Fibroblast of skin of scalp (primary cell): ENCODE measurements around the gene TBX5.

Experiments
- DNase-seq: peaks from one replicate; pipeline ENCODE4 v3.0.0-alpha.2; 2013

The TBX5 gene

DNA sequence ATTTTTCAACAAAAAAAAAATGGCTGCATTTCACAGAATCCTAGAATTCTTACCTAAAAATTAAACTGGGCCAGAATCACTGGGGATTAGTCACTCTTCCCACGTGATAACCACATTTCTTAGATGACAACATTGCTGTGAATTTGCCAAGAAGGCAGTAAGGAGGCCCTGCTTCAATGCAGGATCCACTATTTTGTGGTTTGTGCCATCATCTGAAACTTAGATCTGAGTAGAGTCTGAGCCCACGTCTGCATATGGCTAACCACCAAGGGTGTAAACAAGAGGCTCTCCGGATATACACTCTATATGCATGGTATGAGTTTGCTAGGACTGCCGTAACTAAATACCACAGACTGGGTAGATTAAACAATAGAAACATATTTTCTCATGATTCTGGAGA, 24.4 kb upstream of the TBX5 start:
- peak; percentile 11 for DNase-seq

DNA sequence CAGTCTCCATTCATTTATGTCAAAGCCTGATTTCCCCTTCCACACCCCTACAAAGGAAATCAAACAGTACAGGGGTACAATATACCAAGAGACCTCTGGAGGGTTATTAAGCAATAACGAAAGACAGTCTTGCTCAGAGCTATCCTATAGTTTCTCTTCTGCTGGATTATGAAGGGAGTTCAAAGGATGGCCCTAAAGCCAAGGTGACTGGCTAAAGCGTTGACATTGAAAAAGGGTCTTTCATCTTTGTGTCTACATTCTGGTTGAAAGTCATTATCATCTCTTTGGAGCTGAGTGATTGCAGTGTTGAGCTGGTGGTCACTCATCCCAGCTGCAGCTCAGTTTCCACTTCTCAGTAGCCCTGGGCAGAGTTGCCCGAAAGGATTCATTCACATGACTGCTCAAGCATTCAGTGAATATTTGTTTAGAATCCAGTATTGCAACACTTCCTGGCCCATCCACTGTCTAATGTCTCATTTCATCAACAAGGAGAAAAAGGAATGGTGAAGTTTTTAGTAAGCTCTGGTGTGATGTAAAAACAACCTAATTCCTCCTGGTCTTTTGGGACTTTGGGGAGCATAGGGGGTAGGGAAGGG, 19.2 kb upstream of the TBX5 start:
- no peak for DNase-seq

DNA sequence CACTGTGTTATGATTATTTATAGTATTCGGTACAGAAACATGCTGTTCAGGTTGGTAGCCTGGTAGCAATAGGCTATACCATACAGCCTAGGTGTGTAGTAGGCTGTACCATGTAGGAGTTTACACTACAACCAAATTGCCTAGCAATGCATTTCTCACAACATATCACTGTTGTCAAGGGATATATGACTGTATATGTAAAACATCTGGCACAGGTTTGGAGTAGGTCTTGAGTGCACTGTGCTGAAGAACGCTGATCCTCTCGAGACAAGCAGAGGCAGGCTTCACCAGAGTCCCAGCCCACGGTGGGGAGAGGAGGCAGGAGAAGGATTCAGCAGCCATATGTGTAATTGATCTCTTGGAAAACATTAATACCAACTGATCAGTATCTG, 15.0 kb upstream of the TBX5 start:
- no peak for DNase-seq

DNA sequence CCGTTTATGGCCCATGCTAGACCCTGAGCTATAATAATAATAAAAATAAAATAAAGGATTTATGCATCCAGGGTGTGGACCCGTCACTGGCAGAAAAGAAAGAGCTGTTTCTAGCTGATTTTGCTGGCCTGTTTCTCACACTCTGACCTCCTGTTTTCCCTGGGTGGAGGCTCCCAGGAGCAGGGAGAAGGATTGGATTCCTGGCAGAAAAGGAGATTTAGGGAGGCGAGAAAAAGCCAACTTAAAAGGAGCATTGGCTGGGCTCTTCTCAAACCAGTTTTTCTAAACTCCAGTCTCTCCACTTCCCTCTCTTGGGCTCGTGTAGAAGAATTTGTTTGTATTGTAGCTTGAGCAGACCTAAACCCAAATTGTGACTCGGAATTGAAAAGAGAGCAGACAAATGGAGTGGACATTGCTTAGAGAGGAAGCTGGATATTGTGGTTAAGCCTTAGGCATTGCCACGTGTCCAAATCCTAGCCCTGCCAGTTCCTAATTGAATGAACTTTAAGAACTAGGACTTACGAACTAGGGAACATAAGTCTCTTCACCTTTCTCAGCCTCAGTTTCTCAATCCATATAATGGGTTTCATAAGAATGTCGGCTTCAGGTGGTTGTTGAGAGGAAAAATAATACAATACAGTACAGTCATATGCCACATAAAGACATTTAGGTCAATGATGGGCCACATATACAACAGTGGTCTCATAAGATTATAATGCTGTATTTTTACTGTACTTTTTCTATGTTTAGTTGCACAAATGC, 14.4 kb upstream of the TBX5 start:
- DNase-seq, result no peak

DNA sequence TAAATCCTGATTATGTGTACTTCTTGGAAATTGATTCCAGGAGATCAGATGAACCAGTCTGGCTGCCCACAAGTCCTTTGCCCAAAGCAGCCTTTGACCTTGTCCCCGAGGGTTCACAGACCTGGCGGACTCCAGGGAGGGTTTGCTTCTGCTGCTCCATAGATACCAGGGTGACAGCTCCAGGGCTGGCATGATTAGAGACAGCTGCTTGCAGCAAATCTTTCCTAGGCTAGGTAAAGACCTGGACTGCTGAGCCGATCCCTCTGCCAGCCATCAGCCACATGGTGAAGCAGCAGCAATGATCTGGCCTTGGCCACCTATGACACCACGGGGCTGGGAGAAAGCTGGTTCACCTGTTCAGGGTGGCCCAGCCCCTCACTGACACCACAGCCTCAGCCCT, 10.1 kb upstream of the TBX5 start:
- DNase-seq, result no peak

DNA sequence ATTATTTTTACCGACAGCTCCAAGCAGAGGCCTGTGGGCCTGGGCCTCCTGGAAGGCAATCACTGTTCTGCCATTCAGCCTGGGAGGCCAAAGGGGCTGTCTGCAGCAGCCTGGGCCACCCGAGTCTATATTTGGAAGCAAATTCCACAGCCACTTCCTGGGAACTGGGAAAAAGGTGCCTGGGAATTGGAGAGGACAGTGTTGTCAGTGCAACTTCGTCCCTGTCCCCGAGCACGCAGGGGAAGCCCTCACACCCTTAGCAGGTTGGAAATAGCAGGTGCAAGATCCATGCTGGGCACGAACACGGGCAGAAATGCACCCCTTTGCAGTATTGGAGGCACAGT, 9.6 kb upstream of the TBX5 start:
- no peak for DNase-seq

DNA sequence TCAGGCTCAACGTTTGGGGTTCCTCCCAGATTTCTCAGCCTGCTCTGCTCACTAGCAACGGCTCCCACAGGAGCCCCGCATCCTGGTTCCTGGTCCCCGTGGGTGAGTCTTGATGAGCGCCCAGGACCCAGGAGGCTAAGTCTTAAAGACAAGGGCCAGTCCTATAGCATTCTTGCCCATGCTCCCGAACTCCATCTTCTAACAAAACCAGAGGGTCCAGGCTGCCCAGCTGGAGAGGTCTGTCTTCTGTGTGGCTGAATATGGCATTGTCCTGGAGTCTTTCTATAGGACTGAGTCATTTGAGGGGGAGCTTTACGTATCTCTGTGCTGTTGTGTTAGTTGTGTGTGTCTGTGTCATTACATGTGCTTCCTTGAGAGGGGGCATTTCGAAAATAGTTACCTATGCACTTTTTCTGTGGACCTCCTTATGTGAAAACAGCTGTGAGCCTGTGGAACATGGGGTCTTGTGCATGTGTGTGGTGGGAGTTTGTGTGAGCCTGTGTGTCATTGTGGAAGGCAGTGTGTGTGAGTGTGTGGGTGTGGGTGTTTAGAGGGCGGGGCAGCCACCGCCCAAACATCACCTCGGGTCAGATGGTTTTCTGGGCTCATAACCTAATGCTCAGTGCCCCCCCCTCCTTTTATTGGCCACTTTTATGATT, 9.1 kb upstream of the TBX5 start:
- no peak for DNase-seq

DNA sequence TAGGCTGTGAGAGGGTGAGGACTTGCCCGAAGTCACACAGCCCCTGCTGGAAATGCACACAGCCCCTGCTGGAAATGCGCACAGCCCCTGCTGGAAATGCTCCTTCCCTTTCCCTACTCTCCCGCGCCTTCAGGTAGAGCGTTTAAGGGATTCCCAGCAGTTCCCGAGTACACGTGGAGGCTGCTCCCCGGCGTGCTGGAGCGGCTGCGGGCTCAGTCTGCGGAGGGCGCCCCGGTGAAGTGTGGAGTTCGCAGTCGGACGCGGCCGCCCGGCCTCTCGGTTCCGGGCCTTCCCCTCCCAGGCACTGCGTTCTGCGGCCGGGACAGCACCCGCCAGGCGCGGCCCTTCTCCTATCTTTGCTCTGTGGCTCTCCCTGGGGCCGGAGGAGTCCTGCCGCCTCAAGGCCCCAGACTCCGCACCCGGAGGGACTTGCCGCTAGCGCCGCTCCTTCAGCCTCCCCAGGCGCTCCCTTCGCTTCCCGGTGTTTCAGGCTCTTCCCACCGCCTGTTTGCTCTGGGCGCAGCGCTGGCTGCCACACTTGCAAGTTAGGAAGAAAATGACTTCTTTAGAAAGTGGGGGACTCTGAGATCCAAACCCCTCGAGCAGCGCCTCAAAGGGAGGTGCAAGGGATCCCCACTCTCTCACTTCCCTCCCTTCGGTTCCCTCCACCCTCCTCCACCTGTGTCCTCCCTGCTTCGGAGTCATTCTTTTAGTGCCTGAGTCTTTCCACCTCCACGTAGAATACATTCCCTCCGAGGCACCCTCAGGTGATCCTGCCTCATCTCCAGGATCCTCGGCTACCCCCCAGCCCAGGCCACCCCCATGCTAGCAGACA, 8.3 kb upstream of the TBX5 start:
- no peak for DNase-seq

DNA sequence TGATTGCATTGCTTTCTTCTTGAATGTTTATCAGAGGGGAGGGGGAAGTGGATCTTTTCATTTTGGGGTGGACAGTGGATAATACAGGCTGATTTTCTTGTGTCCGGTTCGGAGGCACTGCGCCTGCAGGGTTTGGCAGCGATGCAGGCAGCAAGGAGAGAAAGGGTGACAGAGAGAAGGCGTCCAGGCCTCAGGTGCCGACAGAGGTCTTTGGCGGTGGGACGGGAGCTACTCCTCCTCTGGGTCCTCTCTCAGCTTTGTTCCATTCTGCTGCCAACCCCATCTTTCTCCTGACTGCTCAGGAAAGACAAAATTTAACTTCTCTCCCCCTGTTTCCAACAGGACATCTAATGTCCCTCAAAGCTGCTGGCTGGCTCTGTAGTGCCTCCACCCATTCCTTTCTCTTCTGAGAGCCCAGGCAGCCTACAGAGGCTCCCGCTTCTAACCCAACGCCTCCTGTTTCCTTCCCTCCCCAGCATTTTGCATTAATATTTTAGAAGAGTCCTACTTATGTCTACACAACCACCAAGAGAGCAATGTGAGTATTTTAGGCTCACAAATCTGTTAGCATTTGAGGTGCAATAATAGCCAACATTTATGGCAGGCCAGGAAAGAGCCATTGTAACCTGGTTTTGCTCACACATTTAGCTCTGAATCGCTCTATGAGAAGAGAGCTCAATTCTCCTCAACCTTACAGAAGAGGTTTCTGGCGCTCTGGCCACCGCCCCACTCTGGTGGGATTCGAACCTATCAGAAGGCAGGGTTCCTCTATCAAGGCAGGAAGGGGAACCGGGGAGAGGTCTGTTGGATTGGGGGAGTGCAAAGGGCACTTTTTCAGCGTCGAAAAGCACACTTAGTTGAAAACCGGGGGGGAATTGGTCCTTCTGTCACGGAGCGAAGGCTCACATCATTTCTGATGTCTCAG, 7.1 kb upstream of the TBX5 start:
- DNase-seq, result no peak

DNA sequence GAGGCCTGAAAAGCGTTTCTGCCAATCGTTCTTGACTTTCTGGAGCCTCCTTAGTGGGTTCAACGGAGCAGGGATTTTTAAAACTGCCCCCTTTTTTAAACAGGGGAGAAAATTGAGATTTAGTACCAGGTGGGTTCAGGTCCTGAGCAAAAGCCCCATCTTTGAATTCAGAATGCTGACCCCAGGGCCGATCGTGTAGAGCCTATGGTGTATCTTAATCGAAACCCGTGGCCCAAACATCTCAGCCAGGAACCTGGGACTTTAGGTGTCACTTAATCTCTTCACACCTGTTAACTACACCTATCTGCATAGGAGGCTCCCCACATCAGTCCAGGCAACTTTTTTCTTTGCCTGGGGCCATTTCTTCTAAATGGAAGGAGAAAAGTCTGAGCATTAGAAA, 6.4 kb upstream of the TBX5 start:
- no peak for DNase-seq

DNA sequence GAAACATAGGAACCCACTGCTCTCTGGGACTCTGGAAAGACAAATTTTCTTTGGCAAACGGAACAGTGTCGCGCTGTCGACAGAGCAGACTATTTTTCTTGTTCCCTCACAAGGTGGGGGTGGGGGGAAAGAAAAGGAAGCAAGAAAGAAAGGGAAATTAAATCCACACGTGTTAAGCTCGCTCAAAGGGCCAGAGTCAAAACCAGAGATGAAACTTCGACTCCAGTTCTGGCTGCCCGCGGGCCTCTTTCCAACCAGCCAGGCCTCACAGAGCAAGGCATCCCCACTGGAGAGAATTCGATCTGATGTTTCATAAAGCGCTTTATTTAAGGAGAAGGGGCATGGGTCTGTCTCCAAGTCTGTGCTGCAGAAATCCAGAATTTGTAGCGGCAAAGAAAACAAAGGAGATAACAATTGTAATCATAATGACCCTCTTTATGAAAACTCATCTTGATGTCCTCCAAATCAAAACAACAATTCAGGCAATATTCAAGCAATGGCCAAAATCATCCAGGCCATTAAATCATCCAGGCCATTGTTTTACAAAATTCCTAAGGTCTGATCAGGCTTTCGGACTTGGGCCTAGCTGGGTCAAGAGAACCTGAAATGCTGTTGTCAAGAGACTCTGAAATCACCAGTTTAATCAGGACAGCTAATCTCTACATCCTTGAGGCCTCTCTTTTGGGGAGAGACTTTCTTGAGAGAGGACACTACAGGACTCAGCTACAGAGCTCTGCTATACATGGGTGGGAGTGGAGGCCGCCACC, 5.3 kb upstream of the TBX5 start:
- DNase-seq, result no peak

DNA sequence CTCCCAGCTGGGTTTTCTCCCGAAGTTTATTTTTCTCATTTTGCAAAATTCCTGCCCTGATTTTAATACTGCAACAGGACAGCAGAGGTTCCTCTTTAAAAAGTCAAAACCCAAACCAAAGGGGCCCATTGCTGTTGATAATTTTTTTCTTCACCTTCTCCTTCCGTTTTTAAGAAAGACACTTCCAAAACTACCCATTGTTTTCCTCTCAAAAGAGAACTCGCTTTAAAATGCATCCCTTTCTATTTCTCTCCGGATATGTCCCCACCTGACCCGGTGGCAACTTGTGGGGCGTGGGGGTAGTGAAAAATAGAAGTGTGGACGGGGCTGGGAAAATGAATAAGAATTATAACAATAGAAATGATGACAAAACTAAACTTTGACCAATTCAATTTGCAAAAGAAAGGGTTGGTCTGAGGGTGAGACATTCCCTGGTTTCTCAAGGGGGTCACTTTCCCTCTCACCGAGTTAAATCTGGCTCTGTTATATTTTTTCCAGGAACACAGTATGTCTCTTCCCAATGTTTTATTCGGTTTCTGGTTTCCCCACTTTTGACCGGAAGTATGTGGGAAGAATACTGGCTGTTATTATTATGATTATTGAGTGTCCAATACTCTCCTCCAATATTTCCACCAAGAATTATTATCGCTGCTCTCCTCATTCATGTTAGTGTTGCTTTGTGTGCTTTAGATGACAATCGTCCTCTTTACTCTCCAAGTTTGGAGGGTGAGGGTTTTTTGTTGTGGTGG, 4.1 kb upstream of the TBX5 start:
- DNase-seq, result no peak

DNA sequence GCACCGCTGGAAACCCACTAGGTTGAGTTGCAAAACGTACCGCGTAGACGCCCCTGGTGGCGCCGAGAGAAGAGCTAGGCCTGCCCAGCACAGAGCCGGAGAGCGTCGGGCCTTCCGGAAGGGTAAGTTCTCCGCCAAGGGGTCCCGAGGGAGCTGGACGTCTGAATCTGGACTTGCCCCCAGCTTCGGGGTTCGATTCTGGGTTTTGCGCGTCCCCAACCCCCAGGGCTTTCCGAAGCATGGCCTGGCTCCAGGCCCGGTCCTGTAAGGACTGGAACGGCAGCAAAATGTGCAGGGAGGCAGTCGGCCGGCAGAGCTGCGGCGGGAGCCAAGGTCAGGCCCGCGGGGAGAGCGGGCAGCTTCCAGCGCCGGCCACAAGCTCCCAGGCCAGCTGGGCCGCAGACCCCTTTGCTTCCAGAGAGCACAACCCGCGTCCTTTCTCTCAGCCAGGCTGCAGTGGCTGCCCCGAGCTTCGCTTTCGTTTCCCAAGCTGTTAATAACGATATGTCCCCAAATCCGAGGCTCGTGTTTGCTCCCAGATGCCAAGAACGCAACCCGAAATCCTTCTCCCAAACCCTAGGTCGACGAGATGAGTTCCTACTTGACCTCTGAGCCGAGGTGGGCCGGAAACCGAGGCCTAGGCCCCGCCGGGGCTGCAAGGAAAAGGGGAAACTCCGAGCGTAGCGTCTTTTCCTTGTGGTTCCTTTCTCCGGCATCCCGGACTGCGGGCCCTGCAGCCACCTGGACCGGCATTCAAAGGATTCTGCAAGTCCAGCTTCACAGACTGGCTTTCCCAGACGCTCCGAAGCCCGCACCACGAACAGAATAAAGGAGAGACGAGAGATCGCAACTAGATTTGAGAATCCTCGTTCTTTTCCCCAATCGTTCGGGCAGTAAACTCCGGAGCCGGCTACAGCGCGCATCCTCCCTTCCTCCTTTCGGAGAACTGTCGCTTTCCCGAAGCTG, 3.2 kb upstream of the TBX5 start:
- no peak for DNase-seq

DNA sequence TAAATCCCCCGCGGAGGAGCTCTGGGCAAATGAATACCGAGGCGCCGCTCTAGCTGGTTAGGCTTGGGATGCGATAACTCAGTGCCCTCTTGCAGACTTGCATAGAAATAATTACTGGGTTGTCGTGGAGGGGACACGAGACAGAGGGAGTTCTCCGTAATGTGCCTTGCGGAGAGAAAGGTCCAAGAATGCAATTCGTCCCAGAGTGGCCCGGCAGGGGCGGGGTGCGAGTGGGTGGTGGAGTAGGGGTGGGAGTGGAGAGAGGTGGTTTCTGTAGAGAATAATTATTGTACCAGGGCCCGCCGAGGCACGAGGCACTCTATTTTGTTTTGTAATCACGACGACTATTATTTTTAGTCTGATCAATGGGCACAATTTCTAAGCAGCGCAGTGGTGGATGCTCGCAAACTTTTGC, 2.5 kb upstream of the TBX5 start:
- no peak for DNase-seq

DNA sequence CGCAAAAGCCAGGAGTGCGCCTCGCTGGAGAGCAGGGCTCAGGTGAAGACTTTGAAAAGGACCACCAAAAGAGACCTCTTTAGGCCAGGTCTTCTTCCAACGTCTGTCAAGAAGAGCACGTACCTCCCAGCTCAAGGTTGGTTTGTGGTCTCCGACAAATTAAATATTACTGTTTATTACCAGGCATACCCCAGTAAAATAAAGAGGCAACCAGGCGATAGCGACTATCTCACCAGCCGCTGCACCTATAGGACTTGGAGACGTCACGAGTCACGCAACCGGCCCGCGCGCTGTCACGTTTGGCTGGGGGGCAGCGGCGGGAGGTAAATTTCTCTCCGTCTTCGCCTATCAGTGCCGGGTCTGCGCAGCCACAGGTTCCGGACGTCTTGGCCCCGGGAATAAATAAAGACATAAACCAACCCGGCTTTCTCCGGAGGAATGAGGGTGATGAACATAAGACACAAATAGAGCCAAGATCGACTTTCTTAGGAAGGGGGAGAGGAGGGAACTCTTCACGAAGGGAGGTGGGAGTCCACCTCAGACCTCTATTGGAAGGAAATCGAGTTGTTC, 2.0 kb upstream of the TBX5 start:
- no peak for DNase-seq

DNA sequence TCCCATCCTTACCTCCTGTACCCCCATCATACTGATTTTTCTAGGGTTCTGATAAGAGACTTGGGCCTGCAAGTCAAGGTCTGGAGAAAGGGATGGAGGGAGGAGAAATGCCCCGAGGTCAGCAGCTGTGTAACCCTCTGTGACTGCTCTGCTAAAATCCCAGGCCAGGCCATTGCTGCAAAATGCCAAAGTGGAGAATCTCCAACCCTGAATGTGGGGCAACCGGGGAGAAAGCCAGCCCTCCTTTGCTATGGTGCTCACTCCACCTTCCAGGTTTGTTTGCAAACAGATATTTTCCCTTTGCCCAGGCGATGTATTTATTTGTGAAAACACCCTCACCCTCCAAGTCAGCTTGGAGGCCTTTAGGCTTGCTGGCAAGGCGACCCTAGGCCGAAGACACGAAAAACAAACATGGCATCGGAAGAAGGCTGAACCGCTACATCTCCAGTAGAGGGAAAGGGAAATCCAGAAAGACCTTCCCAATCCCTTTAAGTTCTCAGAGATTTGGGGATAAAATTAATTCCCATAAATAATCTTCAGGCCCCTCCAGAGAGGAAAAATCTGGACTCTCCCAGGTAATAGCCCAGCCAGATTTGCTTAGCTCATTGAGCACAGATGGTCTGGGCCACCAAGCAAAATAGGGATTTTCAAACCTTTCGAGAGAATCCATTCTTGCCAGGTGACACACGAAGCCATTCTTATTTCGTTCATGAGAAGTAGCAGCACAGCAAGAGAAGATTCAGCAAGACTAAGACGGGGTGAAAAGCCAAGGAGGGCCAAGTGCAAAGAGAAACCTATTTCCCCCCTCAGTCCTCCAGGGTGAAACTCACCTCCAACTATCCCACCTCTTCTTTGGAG, 1.3 kb upstream of the TBX5 start:
- no peak for DNase-seq

DNA sequence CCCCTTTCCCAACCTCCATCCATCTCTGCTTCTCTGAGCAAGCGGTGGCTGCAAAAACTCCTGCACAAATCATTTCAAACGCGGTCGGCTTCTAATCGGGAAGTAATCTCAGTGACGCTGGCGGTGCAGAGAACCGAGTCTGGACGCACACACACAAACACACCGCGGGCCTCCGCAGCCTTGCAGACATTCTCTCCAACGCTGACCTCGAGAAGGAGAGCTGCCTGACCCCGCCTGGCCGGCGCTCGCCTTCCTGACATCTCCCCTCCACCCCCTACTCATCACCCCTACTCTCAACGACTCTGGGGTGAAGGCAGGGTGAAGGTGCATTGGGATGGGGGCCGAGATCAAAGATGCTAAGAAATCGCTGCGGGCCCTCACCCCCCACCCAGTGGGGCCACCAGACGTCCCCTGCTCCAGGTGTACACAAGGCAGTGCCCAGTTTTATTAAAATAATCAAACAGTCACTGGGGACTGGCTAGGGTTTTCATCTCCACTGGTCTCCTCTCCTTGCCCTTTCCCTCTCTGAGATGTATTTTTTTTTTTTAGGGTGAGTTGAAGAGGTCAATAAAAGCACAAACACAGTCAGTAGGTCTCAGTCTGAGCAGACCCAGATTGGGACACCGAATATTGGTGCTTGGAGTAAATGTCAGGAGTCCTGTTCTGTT, 506 bp upstream of the TBX5 start:
- DNase-seq, result no peak
